ENCODE data around the gene RPE65. TPM values are rescaled to one million over a fixed set of nuclear protein-coding genes. Genes with fewer than 3 reads are reported as not detected.

Gene RPE65
- total and polyA plus RNA-seq, 11 donors = not detected

- Histone ChIP-seq H3K27ac (no peak overlapping the region), H3K4me3 (no peak overlapping the region), H3K36me3 (no peaks in the 10 kb centered on the region), H3K4me1 (no peaks in the 10 kb centered on the region), H3K9me3 (no peaks in the 10 kb centered on the region), H3K27me3 (no peaks in the 10 kb centered on the region)
- TF ChIP-seq, protein P1, sequence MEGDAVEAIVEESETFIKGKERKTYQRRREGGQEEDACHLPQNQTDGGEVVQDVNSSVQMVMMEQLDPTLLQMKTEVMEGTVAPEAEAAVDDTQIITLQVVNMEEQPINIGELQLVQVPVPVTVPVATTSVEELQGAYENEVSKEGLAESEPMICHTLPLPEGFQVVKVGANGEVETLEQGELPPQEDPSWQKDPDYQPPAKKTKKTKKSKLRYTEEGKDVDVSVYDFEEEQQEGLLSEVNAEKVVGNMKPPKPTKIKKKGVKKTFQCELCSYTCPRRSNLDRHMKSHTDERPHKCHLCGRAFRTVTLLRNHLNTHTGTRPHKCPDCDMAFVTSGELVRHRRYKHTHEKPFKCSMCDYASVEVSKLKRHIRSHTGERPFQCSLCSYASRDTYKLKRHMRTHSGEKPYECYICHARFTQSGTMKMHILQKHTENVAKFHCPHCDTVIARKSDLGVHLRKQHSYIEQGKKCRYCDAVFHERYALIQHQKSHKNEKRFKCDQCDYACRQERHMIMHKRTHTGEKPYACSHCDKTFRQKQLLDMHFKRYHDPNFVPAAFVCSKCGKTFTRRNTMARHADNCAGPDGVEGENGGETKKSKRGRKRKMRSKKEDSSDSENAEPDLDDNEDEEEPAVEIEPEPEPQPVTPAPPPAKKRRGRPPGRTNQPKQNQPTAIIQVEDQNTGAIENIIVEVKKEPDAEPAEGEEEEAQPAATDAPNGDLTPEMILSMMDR (IDR thresholded peaks at IDR 0.05) = no peak
- no peak for TF ChIP-seq POLR2A (IDR thresholded peaks at IDR 0.05)
- 79 to 95% (median 87%) methylated on average over 1 of the region's 1 CpG for WGBS, 4 donors
- intact Hi-C loops (cut with DNase I) = no loop called here
- ATAC-seq (no peak), DNase-seq (no peak)
Measured at GRCh38 chr1:68456202-68456601, 6.4 kb upstream of the RPE65 start.

DNA sequence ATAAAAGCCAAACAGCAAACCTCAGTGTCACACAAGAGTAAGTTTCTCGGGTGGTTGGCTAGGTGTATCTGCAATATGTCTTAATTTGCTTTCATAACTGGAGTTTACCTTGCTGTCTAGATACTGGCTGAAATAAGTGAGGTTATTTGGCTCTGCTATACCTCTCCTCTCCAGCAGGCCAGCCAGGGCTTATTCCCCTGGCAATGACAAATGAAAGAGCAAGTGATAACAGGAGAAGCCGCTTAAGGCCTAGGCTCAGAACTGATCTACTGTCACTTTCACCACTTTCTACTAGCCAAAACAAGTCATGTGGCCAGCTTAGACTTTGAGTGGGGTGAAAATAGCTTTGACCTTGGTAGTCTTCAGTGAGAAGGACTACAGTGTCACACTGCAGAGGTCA is 4.8 kb upstream of the RPE65 start:
- Histone ChIP-seq H3K9me3 (no peaks in the 10 kb centered on the region), H3K4me1 (no peaks in the 10 kb centered on the region), H3K36me3 (no peaks in the 10 kb centered on the region), H3K4me3 (no peak overlapping the region), H3K27ac (no peak overlapping the region), H3K27me3 (no peaks in the 10 kb centered on the region)
- no peak for TF ChIP-seq POLR2A (IDR thresholded peaks at IDR 0.05)
- TF ChIP-seq, protein P1 (IDR thresholded peaks at IDR 0.05) = peak in 2 of 12 donors; percentile 10 to 24
- intact Hi-C loops (cut with DNase I) = no loop called here
- DNase-seq (peak in 1 of 5 donors; percentile 26), ATAC-seq (peak in 2 of 4 donors; percentile 57 to 61)
- WGBS, 4 donors = 43 to 53% (median 48%) methylated on average over 2 of the region's 2 CpGs

DNA sequence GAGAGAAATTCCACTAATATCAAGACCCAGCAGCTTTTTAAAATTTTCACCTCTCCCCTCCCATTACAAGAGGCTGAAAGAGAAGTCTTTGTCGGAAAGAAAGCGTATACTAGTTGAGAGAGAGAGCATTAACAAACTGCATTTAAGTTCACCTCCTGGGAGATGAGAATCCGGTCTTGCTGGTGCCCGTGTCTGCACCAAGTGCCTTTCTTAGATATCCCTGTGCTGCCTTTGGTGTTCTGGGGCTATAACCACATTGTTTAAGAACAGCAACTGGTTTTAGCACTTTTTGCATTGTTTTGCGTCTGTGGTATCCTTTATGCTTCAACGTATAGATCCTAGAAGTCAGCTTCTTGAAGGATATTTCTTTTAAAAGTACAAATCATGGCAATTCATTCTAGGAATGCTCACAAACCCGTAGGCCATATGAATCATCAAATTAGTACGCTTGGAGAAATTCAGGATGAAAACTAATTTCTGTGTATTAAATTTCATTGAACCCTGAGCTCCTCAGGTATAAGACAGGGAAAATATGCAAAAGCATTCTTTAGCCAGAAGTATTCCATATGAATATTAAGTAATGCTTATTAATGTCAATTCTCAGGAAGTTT is 3.4 kb upstream of the RPE65 start:
- H3K4me3 ChIP-seq = no peak overlapping the region
- no peaks in the 10 kb centered on the region for H3K36me3 ChIP-seq
- TF ChIP-seq, protein P1 (IDR thresholded peaks at IDR 0.05) = no peak
- no peak for TF ChIP-seq POLR2A (IDR thresholded peaks at IDR 0.05)
- no peaks in the 10 kb centered on the region for H3K27me3 ChIP-seq
- intact Hi-C loops (cut with DNase I) = no loop called here
- WGBS, 4 donors = 90 to 94% (median 93%) methylated on average over 8 of the region's 8 CpGs
- no peaks in the 10 kb centered on the region for H3K4me1 ChIP-seq
- DNase-seq (no peak), ATAC-seq (no peak)
- H3K27ac ChIP-seq = no peak overlapping the region
- H3K9me3 ChIP-seq = no peaks in the 10 kb centered on the region

- Histone ChIP-seq H3K4me3 (no peak overlapping the region), H3K27ac (no peak overlapping the region), H3K27me3 (no peaks in the 10 kb centered on the region), H3K36me3 (no peaks in the 10 kb centered on the region), H3K9me3 (no peaks in the 10 kb centered on the region), H3K4me1 (no peaks in the 10 kb centered on the region)
- 80 to 89% (median 86%) methylated on average over 7 of the region's 7 CpGs for WGBS, 4 donors
- DNase-seq (no peak), ATAC-seq (no peak)
- TF ChIP-seq, protein P1 (IDR thresholded peaks at IDR 0.05) = no peak
- TF ChIP-seq POLR2A (IDR thresholded peaks at IDR 0.05) = no peak
- intact Hi-C loops (cut with DNase I) = loop anchor here in 2 of 10 donors (10.0 kb wide), 1 partner anchor 334 kb away; no protein-coding TSS in a partner anchor
Measured at GRCh38 chr1:68448365-68448764, 1.4 kb downstream of the RPE65 start.
